ENCODE results near the gene AUNIP. TPM values are rescaled to one million over a fixed set of nuclear protein-coding genes. Genes with fewer than 3 reads are reported as not detected.

AUNIP gene
- total RNA-seq, 4 donors from 2014 or later: 0.26 to 0.89 (median 0.49) TPM; not detected in 1

GRCh38 chr1:25900219-25900618 lies 41.0 kb upstream of the AUNIP start:
- Histone ChIP-seq H3K27me3 (no peaks in the 10 kb centered on the region), H3K27ac (peak overlapping the region; percentile 47), H3K36me3 (no peaks in the 10 kb centered on the region), H3K4me3 (no peak overlapping the region), H3K9me3 (no peaks in the 10 kb centered on the region), H3K4me1 (peaks cover 36% of the 10 kb centered on the region)
- DNase-seq (ENCODE audit: low spot score in 2 of 2): no peak
- TF ChIP-seq POLR2AphosphoS5 (IDR thresholded peaks at IDR 0.05): no peak
- no peak for TF ChIP-seq CTCF (IDR thresholded peaks at IDR 0.05)
- no peak for TF ChIP-seq EP300 (IDR thresholded peaks at IDR 0.05)
- TF ChIP-seq POLR2A (IDR thresholded peaks at IDR 0.05): no peak
- 73% methylated on average over 5 of the region's 5 CpGs for WGBS

- DNase-seq (ENCODE audit: low spot score in 2 of 2): no peak
- no peak overlapping the region for H3K4me3 ChIP-seq
- WGBS: 54% methylated on average over 6 of the region's 6 CpGs
- TF ChIP-seq POLR2A (IDR thresholded peaks at IDR 0.05): no peak
- TF ChIP-seq POLR2AphosphoS5 (IDR thresholded peaks at IDR 0.05): no peak
- no peak for TF ChIP-seq CTCF (IDR thresholded peaks at IDR 0.05)
- TF ChIP-seq EP300 (IDR thresholded peaks at IDR 0.05): no peak
- H3K4me1 ChIP-seq: peaks cover 34% of the 10 kb centered on the region
- no peaks in the 10 kb centered on the region for H3K36me3 ChIP-seq
- no peaks in the 10 kb centered on the region for H3K27me3 ChIP-seq
- H3K9me3 ChIP-seq: no peaks in the 10 kb centered on the region
- H3K27ac ChIP-seq: peak overlapping the region; percentile 47
Observed at GRCh38 chr1:25899792-25900191, 40.5 kb upstream of the AUNIP start.

GRCh38 chr1:25898223-25899015 lies 39.2 kb upstream of the AUNIP start:
- Histone ChIP-seq H3K36me3 (no peaks in the 10 kb centered on the region), H3K4me1 (peaks cover 24% of the 10 kb centered on the region), H3K9me3 (no peaks in the 10 kb centered on the region), H3K27me3 (no peaks in the 10 kb centered on the region), H3K27ac (no peak overlapping the region), H3K4me3 (no peak overlapping the region)
- no peak for DNase-seq (ENCODE audit: low spot score in 2 of 2)
- 94% methylated on average over 11 of the region's 11 CpGs for WGBS
- no peak for TF ChIP-seq POLR2AphosphoS5 (IDR thresholded peaks at IDR 0.05)
- TF ChIP-seq EP300 (IDR thresholded peaks at IDR 0.05): no peak
- TF ChIP-seq POLR2A (IDR thresholded peaks at IDR 0.05): no peak
- TF ChIP-seq CTCF (IDR thresholded peaks at IDR 0.05): no peak

- Histone ChIP-seq H3K27ac (no peak overlapping the region), H3K9me3 (no peaks in the 10 kb centered on the region), H3K4me1 (peaks cover 27% of the 10 kb centered on the region), H3K36me3 (no peaks in the 10 kb centered on the region), H3K4me3 (no peak overlapping the region), H3K27me3 (no peaks in the 10 kb centered on the region)
- TF ChIP-seq POLR2A (IDR thresholded peaks at IDR 0.05): no peak
- no peak for TF ChIP-seq POLR2AphosphoS5 (IDR thresholded peaks at IDR 0.05)
- no peak for TF ChIP-seq EP300 (IDR thresholded peaks at IDR 0.05)
- no peak for TF ChIP-seq CTCF (IDR thresholded peaks at IDR 0.05)
- DNase-seq (ENCODE audit: low spot score in 2 of 2): no peak
- 94% methylated on average over 5 of the region's 5 CpGs for WGBS
Observed at GRCh38 chr1:25897754-25898153, 38.5 kb upstream of the AUNIP start.

GRCh38 chr1:25896266-25896665 lies 37.0 kb upstream of the AUNIP start:
- peaks cover 40% of the 10 kb centered on the region for H3K4me1 ChIP-seq
- no peak for DNase-seq (ENCODE audit: low spot score in 2 of 2)
- no peak overlapping the region for H3K27ac ChIP-seq
- 56% methylated on average over 1 of the region's 1 CpG for WGBS
- no peaks in the 10 kb centered on the region for H3K27me3 ChIP-seq
- no peak for TF ChIP-seq POLR2A (IDR thresholded peaks at IDR 0.05)
- TF ChIP-seq EP300 (IDR thresholded peaks at IDR 0.05): no peak
- no peak for TF ChIP-seq CTCF (IDR thresholded peaks at IDR 0.05)
- TF ChIP-seq POLR2AphosphoS5 (IDR thresholded peaks at IDR 0.05): no peak
- no peak overlapping the region for H3K4me3 ChIP-seq
- no peaks in the 10 kb centered on the region for H3K36me3 ChIP-seq
- H3K9me3 ChIP-seq: no peaks in the 10 kb centered on the region
